T-helper 22 cell (primary cell): ENCODE results near the gene GIGYF1.
"Not testable (repeated sequence)": the region's sequence is repeated elsewhere in the genome, so short reads cannot be mapped to it uniquely, and the experiment has no call there.

Experiments used
- DNase-seq: peaks from one replicate; pipeline ENCODE4 v3.0.0-alpha.2; 2020; ENCODE audit warnings: low read depth

The GIGYF1 gene

DNA sequence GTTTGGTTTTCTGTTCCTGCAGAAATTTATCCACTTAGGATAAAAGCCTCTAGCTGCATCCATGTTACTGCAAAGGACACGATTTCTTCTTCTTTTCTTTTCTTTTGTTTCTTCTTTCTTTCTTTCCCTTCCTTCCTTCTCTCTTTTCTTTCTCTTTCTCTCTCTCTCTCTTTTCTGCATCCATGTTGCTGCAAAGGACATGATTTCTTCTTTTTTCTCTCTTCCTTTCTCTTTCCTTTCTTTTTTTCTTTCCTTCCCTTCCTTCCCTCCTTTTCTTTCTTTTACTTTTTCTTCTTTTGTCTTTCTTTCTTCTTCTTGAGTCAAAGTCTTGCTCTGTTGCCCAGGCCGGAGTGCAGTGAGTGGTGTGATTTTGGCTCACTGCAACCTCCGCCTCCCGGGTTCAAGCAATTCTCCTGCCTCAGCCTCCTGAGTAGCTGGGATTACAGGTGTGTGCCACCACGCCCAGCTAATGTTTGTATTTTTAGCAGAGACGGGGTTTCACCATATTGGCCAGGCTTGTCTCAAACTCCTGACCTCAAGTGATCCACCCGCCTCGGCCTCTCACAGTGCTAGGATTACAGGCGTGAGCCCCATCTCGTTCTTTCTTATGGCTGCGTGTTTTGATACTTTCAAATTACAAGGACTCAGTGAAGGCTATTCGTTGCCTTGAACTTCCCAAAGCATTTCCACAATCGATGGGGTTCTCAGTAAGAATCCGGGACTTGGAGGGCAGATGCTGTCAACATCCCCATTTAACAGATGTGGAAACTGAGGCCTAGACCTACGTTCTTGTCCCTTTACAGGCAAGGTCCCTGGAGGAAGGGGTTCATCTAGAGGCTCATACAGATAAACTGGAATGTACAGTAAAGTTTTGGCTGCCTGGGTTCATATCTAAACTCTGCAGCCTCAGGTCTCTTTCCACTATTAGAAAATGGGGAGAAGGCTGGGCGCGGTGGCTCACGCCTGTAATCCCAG lies 22.4 kb downstream of the GIGYF1 start:
- DNase-seq: no peak

DNA sequence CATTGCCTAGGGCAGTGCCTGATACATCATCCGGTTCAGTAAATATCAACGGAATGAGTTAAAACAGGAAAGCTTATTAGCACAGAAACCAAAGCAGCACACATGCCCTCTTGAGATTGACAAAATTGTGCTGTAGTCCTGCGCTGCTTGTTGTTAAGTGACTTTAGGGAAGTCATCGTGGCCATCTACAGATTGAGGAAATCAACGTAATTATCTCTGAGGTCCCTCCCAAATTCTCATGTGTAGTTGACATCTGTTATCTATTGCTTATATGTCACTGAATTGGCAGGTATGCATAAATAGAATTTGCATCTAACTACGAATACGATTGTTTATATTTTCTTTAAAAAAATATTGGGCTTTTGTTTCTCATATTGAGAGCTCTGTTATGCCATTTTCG lies 24.0 kb downstream of the GIGYF1 start:
- DNase-seq: no peak

DNA sequence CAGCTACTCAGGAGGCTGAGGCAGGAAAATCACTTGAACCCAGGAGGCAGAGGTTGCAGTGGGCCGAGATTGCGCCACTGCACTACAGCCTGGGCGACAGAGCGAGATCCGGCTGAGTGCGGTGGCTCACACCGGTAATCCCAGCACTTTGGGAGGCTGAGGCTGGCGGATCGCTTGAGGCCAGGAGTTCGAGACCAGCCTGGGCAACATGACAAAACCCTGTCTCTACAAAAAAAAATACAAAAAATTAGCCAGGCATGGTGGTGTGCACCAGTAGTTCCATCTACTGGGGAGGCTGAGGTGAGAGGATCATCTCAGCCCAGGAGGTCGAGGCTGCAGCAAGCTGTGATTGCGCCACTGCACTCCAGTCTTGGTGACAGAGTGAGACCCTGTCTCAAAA lies 24.9 kb downstream of the GIGYF1 start:
- not testable (repeated sequence) for DNase-seq

DNA sequence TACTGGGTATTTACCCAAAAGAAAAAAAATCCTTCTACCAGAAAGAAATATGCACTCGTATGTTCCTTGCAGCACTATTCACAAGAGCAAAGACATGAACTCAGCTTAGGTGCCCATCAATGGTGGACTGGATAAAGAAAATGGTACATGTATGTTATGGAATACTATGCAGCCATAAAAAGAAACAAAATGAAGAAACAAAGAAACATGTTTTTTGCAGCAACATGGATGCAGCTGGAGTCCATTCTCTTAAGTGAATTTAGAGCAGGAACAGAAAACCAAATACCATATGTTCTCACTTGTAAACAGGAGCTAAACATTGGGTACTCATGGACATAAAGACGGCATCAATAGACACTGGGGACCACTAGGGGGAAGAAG lies 26.0 kb downstream of the GIGYF1 start:
- DNase-seq: no peak

DNA sequence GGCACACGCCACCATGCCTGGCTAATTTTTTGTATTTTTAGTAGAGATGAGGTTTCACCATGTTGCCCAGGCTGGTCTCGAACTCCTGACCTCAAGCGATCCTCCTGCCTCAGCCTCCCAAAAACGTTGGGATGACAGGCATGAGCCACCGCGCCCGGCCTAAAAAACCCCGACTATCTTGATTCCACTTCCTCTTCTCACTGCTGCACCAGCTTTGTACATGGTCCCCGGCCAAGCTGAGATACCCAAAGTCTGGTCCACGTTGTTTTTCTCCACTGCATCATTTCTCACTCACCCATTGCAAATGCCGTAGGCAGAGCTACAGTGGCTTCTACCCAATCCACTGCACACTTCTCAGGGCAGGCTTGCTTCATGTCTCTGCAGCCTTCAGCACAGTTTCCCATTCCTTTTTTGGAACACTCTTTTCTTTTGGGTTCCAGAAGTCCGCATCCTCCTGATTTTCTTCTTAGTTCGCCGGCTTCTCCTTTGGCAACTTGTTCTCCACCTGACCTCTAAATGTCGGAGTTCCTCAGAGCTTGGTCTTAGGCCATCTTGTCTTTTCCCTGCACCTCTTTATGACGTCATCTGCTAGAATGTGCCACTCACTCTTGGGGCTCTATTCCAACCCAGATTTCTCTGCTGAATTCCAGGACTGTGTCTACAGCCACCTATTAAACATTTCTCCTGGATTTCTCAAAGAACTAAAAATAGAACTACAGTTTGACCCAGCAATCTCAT lies 26.6 kb downstream of the GIGYF1 start:
- DNase-seq: no peak

DNA sequence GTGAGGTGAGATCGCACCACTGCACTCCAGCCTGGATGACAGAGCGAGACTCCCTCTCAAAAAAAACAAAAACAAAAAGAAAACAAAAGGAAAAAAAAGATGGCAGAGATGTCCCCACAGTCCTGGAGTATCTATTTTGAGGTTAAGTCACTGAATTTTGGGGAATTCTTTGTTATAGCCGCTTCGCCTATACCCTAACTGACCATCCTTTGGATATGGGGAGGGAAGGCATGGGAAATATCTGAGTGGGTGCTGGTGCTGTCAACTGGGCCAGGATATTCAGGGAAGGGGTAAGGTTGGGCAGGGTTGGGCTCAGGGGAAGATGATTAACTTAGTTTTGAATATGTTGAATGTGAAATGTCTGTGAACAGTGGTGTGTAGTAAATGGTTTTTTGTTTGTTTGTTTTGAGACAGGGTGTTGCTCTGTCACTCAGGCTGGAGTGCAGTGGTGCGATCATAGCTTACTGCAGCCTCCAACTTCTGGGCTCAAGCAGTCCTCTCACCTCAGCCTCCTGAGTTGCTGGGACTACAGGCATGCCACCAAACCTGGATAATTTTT lies 28.8 kb downstream of the GIGYF1 start:
- DNase-seq: no peak

DNA sequence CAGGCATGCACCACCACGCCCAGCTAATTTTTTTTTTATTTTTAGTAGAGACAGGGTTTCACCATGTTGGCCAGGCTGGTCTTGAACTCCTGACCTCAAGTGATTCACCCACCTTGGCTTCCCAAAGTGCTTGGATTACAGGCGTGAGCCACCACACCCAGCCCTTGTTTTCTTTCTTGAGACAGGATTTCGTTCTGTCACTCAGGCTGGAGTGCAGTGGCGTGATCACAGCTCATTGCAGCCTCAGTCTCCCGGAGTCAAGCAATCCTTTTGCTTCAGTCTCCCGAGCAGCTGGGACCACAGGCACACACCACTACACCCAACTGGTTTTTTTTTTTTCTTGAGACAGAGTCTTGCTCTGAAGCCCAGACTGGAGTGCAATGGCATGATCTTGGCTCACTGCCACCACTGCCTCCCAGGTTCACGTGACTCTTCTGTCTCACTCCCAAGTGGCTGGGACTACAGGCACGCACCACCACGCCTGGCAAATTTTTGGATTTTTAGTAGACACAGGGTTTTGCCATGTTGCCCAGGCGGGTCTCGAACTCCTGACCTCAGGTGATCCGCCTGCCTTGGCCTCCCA lies 31.8 kb downstream of the GIGYF1 start:
- not testable (repeated sequence) for DNase-seq

DNA sequence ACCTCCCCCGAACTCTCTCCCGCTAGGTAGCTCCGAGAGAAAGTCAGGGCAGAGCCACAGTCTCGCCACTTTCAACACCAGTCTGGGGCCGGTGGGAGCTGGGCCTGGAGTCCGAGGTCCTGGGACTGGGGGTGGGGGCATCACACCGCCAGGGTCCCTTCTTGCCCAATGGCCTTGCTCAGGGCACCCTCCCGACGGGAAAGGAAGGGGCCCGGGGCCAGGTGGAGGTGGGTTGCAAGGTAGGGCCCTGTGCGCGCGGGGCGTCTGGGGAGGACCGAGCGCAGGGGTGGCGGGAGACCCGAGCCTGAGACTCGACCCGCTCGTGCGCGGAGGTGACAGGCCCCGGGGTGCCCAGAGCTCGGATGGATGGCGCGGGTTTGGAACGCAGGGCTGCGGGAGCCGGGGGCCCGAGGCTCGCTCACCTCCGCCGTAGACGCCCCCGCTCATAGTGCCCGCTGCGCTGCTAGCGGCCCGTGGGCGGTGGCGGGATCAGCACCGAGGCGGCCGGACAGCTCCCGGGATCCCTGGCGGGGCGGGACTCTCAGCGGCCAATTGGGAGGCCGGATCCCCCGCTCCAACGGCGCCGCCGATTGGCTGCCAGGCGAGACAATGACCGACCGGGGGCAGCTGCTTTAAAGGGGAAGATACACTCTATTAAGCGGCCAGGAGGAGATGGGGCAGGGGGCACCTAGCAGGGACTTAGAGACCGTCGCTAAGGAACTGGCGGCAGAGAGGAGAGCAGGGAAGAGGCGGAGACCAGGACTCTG lies 38.0 kb downstream of the GIGYF1 start, which contains the start of gene ACTL6B:
ACTL6B (minus strand) TSS at position 541 of the 767 bp plus-strand sequence; CDS start at position 447, 94 bp downstream.
- no peak for DNase-seq

DNA sequence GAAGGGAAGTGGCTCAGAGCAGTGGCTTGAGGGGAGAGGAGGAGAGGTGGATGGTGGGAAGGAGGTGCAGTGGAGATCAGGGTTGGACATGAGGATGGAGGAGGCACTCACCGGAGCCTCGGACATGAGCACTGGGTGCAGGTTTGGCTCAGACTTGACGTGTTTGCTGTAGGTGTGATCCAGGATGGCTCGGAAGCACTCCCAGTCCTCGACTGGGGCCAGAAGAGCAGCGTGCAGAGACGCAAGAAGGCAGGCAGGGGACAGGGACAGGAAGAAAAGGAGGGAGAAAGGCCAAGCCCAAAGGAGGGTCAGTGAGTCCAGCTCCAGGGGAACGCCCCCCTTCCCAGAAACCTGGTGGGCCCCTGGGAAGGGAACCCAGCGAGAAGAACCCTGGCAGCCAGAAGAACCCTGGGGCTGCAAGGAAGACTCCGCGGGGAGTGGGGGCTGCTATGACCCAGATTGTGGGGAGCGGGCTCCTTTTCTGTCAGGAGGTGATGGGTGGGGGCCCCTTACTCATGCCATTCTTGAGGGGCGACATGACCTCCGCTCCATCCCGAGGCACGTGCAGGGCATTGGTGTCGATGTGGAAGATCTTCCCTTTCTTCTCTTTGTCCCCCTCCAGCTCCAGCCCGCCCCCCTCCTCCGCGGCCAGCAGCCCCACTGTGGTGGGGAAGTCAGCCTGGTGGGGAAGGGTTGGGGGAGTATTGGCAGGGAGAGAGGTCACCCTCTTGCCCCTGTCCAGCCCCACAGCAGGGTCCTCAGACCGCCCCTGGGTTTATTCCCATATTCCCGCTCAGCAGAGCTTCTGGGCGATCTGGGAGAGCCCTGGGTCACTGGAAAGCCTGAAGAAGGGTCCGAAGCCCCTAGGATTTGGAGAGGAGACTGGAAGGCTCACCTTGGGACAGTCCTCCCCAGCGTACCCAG lies 38.9 kb downstream of the GIGYF1 start:
- DNase-seq: no peak

DNA sequence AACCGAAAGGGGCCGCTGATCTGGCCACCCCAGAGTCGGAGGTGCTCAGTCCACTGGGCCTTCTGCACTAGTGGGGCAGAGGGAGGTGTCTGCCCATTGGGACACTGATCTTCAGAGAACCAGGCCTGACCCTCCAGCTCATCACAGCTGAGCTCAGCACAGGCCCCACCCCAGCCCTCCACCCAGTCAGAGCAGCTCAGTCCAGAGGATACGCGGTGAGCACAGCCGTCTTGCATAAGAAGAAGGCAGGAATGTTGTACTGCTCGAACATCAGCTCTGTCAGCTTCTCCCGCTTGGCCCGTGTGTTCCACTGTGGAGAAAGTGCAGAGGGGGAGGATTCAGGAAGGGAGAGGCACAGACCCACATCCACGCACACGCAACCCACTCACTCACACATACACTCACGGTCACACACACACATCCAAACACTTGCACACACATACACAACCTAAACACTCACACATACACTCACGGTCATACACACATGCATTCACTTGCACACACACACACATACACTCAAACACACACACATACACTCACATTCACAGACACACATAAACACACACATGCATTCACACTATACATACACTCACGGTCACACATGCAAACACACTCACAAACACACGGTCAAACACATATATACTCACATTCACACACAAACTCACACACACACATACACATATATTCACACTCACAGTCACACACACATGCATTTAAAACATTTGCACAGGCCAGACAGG lies 44.1 kb downstream of the GIGYF1 start:
- no peak for DNase-seq

DNA sequence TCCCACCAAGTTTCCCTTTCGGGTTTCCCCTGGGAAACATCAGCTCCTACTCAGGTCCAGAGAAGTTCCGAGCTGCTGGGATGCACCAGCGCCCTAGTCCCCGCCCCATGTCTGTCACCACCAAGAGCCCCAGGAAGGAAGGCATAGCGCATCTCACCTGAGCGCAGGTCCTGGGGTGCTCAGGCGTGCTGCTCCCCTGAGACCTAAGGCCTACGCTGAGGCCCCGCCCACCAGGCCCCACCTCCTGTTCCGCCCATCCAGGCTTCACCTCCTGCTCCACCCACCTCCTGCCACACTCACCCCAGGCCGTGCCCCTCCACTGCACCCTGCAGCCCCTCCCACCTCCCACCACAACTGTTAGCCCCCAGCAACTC lies 51.5 kb downstream of the GIGYF1 start:
- DNase-seq: no peak

DNA sequence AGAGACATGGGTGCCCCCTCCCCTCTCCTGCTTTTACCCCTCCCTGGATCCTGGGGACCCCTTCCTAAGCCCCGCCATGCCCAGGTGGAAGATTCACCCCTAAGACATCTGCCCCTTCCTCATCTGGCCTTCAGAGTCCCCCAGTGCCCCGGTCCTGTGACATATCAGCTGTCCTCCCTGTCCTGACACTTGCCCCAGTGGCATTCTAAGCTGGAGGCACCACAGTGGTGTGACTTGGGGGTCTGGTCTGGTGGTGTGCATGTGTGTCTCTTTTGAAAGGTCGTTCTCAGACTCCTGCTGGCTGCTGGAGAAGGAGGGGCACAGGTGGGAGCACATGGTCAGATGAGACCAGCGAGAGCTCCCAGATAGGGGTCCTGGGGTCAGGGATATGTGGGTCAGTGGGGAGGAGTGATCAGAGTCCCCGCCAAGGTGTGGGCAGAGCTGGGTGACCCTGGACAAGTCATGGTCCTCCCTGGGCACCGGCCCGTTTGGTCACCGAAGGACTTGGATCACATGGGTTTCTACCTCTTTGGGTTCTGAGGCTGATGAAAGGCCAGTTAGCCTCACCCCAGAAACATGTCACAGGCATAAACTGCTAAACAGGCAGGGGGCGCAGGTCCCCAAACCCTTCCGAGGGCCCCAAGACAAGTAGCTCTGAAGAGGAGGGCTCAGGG lies 52.1 kb downstream of the GIGYF1 start:
- no peak for DNase-seq

DNA sequence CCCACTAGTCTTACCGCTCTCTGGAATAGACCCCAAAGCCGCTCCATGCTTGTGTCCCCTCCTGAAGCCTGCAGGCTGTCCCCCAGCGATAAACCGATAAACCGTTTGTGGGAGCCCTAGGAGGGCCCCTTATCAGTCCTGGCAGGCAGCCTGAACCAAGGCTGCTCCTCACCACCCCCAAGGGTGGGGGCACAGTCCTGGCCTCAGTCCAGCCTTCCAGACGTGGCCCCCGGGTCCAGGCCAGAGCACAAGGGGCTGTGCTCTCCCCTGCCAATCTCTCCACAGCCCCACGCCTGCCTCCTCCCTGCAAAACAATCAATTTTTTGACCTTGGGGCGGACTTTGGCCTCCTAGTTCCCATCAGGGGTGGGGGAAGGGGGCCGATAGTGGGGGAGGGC lies 52.6 kb downstream of the GIGYF1 start, which contains the start of gene TFR2:
TFR2 (minus strand) TSS at position 90 of the 397 bp plus-strand sequence; CDS start at position 47, 43 bp downstream.
- no peak for DNase-seq

DNA sequence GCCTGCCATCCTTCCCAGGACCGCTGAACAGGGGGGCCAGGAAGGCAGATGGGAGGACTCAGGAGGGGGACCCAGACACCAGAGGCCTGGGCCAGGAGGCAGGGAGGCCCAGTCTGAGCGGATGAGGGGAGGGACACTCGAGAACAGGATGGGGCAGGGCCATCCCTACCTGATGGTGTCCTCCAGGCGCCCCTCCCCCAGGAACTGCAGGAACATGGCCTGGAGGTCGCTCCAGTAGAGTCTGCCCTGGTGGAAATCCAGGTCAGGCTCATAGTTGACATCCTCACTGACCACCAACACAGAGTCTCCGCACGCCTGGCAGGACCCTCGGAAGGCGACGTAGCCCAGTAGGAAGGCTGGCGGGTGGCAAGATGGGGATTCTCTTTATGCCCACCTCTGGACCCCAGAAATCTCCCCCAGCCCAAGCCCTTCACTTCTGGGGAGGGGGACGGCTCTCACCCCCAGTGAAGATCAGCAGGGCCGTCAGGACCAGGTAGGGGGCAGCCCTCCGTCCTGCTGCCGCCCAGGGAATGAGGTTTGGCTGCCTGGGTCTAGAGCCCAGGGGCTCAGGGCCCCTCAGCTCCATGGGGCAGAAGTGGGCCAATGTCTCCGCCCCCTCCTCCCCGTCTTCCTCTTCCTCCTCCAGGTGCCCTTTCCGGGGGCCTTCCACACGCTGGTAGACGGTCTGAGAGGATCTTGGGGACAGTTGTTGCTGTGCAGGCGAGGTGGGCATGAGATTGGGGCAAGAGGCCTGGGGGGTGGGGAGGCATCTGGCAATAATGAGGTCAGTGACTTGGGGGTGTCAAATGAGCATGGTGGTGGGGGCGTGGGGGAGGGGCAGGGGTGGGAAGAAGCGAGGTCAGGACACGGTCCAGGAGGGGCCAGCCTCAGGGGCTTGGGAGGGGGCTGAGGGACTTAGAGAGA lies 53.3 kb downstream of the GIGYF1 start:
- no peak for DNase-seq

DNA sequence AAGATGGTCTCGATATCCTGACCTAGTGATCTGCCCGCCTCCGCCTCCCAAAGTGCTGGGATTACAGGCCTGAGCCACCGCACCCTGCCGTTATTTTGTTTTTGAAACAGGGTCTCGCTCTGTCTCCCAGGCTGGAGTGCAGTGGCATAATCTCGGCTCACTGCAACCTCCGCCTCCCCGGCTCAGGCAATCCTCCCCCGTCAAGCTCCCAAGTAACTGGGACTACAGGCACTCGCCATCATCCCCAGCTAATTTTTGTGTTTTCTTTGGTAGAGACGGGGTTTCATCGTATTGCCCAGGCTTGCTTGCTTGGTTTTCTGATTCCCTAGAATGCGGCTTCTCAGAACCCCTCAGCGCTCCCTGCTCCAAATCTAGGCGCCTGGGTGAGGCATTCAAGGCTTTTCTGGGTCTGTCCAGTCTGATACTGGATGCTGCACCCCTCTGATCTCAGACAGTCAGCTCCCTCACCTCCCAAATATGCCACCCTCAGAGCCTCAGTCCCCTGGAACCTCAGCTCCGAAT lies 54.0 kb downstream of the GIGYF1 start:
- no peak for DNase-seq

DNA sequence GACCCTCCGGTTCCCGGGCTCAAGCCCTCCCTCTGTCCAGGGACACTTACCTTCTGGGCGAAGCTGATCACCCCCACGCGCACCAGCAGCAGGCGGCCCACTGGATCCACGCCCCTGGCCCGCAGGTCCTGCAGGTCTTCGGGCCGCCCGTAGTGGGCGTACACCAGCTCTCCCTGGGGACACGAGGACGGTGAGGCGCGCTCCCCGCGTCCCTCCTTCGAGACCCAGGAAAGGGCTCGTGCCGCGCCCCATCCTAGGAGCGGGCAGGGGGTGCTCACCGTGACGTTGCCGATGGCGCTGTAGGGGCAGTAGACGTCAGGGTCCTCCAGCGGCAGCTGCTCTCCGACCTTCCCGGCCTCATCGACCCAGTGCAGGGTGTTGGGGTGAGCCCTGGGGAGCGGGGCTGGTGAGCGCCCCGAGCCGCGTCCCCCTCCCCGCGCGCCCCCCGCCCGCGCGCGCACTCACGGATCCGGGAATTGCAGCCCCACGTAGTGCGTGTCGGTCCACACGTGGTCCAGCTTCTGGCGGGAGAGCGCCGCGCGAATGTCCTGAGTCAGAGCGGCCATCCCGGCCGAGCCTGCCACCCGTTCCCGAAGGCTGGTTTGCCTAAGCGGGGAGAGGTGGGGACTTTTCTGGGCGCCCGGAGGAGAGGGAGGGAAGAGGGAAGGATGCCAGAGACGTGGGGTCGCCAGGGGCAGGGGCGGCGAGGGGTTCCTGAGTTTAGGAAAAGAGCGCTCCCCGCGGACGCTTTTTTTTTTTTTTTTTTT lies 60.9 kb downstream of the GIGYF1 start:
- peak; percentile 37 for DNase-seq

DNA sequence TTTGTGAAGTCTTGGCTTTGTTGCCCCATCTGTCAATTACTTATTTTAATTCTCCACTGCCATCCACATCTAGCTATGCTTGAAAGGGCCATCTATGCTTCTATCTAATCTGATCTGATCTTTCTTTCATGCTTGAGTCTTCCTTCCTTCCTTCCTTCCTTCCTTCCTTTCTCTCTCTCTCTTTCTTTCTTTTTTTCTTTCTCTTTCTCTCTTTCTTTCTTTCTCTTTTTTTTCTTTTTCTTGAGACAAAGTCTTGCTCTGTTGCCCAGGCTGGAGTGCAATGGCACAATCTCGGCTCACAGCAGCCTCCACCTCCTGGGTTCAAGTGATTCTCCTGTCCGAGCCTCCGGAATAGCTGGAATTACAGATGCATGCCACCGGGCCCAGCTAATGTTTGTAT lies 64.0 kb downstream of the GIGYF1 start:
- DNase-seq: no peak
